ENCODE measurements around the gene UPK2.

The UPK2 gene

GRCh38 chr11:118996926-118997626, 41.0 kb downstream of the UPK2 start:
- DNase-seq = peak; percentile 45

GRCh38 chr11:118997627-118998387, 41.7 kb downstream of the UPK2 start, which contains the start of gene CENATAC:
Gene CENATAC (plus strand): TSS chr11:118998138. CDS start chr11:118998198, 60 bp downstream.
- peak; percentile 95 for DNase-seq

GRCh38 chr11:118998388-118998717, 42.3 kb downstream of the UPK2 start:
- no peak for DNase-seq

- DNase-seq = no peak
Observed at GRCh38 chr11:118998822-118999221, 42.7 kb downstream of the UPK2 start.

GRCh38 chr11:119000906-119001305, 44.8 kb downstream of the UPK2 start:
- DNase-seq = no peak

GRCh38 chr11:119006656-119007055, 50.6 kb downstream of the UPK2 start:
- DNase-seq = no peak

All from activated naive CD4-positive, alpha-beta T cell treated with anti-CD3 and anti-CD28 coated beads, Interleukin-2, amount 50 U/mL, for 16 hours (primary cell).